KBM-7 (cell line): ENCODE data around the gene TMEM263.

ENCODE experiments used
- DNase-seq: peaks from one replicate; pipeline ENCODE4 v3.0.0-alpha.2; 2015
- in situ Hi-C: fragments of 300-500 bp; cut with MboI; formaldehyde crosslinking; loops from 2 replicates; pipeline ENCODE4 v1.14.3; 2020; ENCODE audit warnings: low sequenced_read_pairs, low pct_unique_long_range_greater_than_20kb, mixed read lengths

Gene TMEM263

DNA sequence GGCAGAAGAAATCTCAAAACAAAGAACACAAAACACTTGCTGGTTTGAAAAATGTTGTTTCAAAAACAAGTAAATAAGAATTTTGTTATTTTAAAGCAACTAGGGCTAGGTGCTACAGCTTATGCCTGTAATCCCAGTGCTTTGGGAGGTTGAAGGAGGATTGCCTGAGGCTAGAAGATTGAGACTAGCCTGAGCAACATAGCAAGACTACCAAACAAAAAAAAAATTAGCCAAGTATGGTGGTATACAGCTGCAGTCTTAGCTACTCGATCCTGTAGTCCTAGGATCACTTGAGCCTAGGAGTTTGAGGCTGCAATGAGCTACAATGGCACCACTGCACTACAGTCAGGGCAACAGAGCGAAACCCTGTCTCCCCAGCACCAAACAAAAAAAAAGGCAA is 63.8 kb downstream of the TMEM263 start:
- DNase-seq, result no peak
- in situ Hi-C loops, result no loop called here
